Measurements from ENCODE around the gene OGFR.

GRCh38 chr20:62791301-62792181 is 13.1 kb upstream of the OGFR start:
- TF ChIP-seq, protein P1, sequence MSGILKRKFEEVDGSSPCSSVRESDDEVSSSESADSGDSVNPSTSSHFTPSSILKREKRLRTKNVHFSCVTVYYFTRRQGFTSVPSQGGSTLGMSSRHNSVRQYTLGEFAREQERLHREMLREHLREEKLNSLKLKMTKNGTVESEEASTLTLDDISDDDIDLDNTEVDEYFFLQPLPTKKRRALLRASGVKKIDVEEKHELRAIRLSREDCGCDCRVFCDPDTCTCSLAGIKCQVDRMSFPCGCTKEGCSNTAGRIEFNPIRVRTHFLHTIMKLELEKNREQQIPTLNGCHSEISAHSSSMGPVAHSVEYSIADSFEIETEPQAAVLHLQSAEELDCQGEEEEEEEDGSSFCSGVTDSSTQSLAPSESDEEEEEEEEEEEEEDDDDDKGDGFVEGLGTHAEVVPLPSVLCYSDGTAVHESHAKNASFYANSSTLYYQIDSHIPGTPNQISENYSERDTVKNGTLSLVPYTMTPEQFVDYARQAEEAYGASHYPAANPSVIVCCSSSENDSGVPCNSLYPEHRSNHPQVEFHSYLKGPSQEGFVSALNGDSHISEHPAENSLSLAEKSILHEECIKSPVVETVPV (CRISPR knock-in tag; IDR thresholded peaks at IDR 0.05) = no peak
- TF ChIP-seq ZFP3 (CRISPR knock-in tag; IDR thresholded peaks at IDR 0.05) (no peak), ISL1 (CRISPR knock-in tag; IDR thresholded peaks at IDR 0.05) (no peak), ZFP30 (CRISPR knock-in tag; IDR thresholded peaks at IDR 0.05) (no peak), ARNTL (CRISPR knock-in tag; IDR thresholded peaks at IDR 0.05; ENCODE audit: borderline replicate concordance, low read depth) (no peak), CREB5 (CRISPR knock-in tag; IDR thresholded peaks at IDR 0.05; ENCODE audit: low read depth) (no peak)
- TF ChIP-seq, protein P2, sequence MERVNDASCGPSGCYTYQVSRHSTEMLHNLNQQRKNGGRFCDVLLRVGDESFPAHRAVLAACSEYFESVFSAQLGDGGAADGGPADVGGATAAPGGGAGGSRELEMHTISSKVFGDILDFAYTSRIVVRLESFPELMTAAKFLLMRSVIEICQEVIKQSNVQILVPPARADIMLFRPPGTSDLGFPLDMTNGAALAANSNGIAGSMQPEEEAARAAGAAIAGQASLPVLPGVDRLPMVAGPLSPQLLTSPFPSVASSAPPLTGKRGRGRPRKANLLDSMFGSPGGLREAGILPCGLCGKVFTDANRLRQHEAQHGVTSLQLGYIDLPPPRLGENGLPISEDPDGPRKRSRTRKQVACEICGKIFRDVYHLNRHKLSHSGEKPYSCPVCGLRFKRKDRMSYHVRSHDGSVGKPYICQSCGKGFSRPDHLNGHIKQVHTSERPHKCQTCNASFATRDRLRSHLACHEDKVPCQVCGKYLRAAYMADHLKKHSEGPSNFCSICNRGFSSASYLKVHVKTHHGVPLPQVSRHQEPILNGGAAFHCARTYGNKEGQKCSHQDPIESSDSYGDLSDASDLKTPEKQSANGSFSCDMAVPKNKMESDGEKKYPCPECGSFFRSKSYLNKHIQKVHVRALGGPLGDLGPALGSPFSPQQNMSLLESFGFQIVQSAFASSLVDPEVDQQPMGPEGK (CRISPR knock-in tag; IDR thresholded peaks at IDR 0.05; ENCODE audit: borderline replicate concordance) = no peak

Data from SK-N-SH treated with all-trans-retinoic acid at 6 μM for 48 hours (cell line).